ENCODE data around the gene KLK10.

The KLK10 gene

DNA sequence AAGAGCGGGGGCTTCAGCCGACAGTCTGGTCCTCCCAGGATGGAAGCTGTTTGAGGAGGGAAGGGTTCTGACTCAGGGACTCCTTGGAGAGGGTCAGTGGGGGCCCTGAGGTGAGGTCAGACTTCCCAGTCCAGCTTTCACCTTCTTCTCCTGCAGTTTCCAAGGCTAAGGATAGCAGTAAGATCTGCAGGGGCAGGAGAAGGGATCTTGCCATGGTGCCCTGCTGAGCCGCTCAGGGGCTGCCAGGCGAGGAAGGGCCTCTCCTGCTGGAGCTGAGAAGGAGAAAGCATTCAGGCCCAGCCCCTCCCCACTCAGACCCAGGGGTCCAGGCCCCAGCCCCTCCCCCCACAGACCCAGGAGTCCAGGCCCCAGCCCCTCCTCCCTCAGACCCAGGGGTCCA lies 37.3 kb downstream of the KLK10 start:
- no peak overlapping the region for H3K4me3 ChIP-seq (ENCODE audit: control insufficient read depth, low read depth, low read length)
- no peak for DNase-seq (ENCODE audit: low read depth)
- TF ChIP-seq, protein P1, sequence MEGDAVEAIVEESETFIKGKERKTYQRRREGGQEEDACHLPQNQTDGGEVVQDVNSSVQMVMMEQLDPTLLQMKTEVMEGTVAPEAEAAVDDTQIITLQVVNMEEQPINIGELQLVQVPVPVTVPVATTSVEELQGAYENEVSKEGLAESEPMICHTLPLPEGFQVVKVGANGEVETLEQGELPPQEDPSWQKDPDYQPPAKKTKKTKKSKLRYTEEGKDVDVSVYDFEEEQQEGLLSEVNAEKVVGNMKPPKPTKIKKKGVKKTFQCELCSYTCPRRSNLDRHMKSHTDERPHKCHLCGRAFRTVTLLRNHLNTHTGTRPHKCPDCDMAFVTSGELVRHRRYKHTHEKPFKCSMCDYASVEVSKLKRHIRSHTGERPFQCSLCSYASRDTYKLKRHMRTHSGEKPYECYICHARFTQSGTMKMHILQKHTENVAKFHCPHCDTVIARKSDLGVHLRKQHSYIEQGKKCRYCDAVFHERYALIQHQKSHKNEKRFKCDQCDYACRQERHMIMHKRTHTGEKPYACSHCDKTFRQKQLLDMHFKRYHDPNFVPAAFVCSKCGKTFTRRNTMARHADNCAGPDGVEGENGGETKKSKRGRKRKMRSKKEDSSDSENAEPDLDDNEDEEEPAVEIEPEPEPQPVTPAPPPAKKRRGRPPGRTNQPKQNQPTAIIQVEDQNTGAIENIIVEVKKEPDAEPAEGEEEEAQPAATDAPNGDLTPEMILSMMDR (IDR thresholded peaks at IDR 0.05; ENCODE audit: control insufficient read depth, insufficient read depth, low read depth, low read length, missing control alignments), result no peak

DNA sequence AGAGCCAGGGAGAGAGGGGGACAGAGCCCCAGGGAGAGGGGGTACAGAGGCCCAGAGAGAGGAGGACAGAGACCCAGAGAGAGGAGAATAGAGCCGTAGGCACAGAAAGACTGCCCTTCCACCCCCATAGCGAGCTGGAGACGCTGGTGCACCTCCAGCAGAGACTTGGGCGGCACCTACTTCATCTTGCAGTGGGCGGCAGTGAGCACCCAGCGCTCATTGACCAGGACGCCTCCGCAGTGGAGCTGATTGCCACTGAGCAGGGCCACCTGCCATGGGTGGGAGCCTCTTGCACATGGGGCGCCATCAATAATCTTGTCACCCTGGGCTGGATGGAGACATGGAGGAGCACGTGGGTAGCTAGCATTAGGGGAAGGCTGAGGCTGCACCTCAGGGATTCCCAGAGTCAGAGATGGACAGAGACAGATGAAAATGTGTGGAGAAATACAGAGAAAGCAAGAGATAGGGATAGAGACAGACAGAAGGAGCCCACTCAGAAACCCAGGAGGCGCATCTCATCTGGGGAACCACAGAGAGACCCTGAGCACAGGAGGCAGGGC lies 37.8 kb downstream of the KLK10 start:
- H3K4me3 ChIP-seq (ENCODE audit: control insufficient read depth, low read depth, low read length), result no peak overlapping the region
- no peak for DNase-seq (ENCODE audit: low read depth)
- TF ChIP-seq, protein P1 (IDR thresholded peaks at IDR 0.05; ENCODE audit: control insufficient read depth, insufficient read depth, low read depth, low read length, missing control alignments), result no peak

DNA sequence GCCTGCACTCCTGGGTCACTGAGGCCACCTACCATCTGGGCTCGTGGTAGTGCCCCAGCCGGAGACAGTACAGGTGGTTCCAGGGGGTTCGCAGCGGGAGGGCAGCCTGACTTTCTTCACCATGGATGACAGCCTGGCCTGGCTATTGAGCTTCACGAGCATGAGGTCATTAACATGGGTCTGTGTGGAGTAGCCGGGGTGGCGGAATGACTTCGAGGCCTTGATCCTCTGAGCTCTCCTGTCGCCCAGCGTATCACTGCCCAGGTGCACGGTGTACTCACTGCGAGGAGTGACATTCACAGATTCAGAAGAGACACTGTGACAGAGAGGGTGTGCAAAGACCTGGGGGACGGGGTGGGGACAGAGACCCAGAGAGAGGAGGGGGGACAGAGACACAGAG lies 39.3 kb downstream of the KLK10 start:
- TF ChIP-seq, protein P1 (IDR thresholded peaks at IDR 0.05; ENCODE audit: control insufficient read depth, insufficient read depth, low read depth, low read length, missing control alignments), result no peak
- DNase-seq (ENCODE audit: low read depth), result no peak
- H3K4me3 ChIP-seq (ENCODE audit: control insufficient read depth, low read depth, low read length), result no peak overlapping the region

- TF ChIP-seq, protein P1 (IDR thresholded peaks at IDR 0.05; ENCODE audit: control insufficient read depth, insufficient read depth, low read depth, low read length, missing control alignments), result no peak
- no peak for DNase-seq (ENCODE audit: low read depth)
These were observed 39.8 kb downstream of the KLK10 start for GRCh38 chr19:50979758-50980157.

DNA sequence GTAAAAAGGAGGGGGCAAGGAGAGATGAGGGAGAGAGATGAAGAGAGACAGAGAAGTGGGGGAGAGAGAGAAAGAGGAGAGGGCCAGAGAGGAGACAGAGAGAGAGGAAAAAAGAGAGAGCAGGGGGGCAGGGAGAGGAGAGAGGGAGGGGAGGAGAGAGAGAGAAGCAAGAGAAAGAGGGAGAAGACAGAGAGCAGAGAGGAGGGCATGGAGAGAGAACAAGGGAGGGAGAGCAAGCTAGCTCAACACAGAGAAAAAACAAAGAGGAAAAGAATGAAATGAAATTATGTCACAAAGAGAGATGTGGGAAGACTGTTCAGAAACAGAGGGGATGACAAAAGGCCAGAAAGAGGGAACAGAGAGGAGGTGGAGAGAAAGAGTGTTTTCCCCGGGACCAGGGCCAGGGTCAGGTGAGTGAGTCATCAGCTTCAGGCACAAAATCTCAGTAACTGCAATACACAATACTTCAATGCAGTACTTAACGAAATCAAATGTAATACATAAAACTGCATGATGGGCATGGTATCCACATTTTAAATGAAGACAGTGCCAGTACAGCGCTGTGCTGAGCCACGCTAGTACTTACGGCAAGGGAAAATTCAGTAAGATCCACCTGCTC lies 40.6 kb downstream of the KLK10 start:
- H3K4me3 ChIP-seq (ENCODE audit: control insufficient read depth, low read depth, low read length), result no peak overlapping the region
- no peak for DNase-seq (ENCODE audit: low read depth)
- TF ChIP-seq, protein P1 (IDR thresholded peaks at IDR 0.05; ENCODE audit: control insufficient read depth, insufficient read depth, low read depth, low read length, missing control alignments), result no peak

More at GRCh38 chr19:50979758-50980157, 39.8 kb downstream of the KLK10 start:
- H3K4me3 ChIP-seq (ENCODE audit: control insufficient read depth, low read depth, low read length), result no peak overlapping the region

GRCh38 chr19:50977626-50978025 lies 41.9 kb downstream of the KLK10 start:
- DNase-seq (ENCODE audit: low read depth), result no peak
- TF ChIP-seq, protein P1 (IDR thresholded peaks at IDR 0.05; ENCODE audit: control insufficient read depth, insufficient read depth, low read depth, low read length, missing control alignments), result no peak
- no peak overlapping the region for H3K4me3 ChIP-seq (ENCODE audit: control insufficient read depth, low read depth, low read length)
